Calu3 (cell line): ENCODE measurements around the gene TTC33. TPM values are rescaled to one million over a fixed set of nuclear protein-coding genes. Genes with fewer than 3 reads are reported as not detected.

ENCODE experiments used
- BruUV-seq: library from RNA; stranded (reverse); fragments of 400-500 nt; replicated peaks from 2 replicates; lab custom pipeline; 2021; lab: Mats Ljungman, UMichigan
- CTCF ChIA-PET: fragments of 300-600 bp; sonication (Branson Sonifier 250); formaldehyde crosslinking; loops from one replicate; lab custom pipeline; 2022; ENCODE audit warnings: antibody characterized with exemption; lab: Charles Lee
- DNase-seq: peaks from one replicate; pipeline ENCODE4 v3.0.0; 2022
- H3K27ac Mint-ChIP-seq: one replicate; pipeline ENCODE4 v1.8.0; 2022; ENCODE audit warnings: mixed read lengths; ENCODE audit not compliant: unreplicated experiment
- H3K27me3 Mint-ChIP-seq: one replicate; pipeline ENCODE4 v1.8.0; 2022; ENCODE audit warnings: mixed read lengths; ENCODE audit not compliant: unreplicated experiment
- H3K36me3 Mint-ChIP-seq: one replicate; pipeline ENCODE4 v1.8.0; 2022; ENCODE audit warnings: mild to moderate bottlenecking, moderate library complexity, mixed read lengths; ENCODE audit not compliant: insufficient read depth, unreplicated experiment
- H3K4me1 Mint-ChIP-seq: one replicate; pipeline ENCODE4 v1.8.0; 2022; ENCODE audit warnings: mild to moderate bottlenecking, low read depth, mixed read lengths; ENCODE audit not compliant: unreplicated experiment
- H3K4me3 Mint-ChIP-seq: one replicate; pipeline ENCODE4 v1.8.0; 2022; ENCODE audit warnings: mild to moderate bottlenecking, low read depth, moderate library complexity, mixed read lengths; ENCODE audit not compliant: unreplicated experiment
- H3K9me3 Mint-ChIP-seq: one replicate; pipeline ENCODE4 v1.8.0; 2022; ENCODE audit warnings: low read depth, mixed read lengths; ENCODE audit not compliant: unreplicated experiment
- intact Hi-C: fragments of 100-400 bp; cut with micrococcal nuclease; formaldehyde crosslinking; loops from one replicate; pipeline ENCODE4 v1.10.0; 2022; ENCODE audit not compliant: unreplicated experiment
- total RNA-seq: library from RNA; stranded (reverse); gene quantifications from 2 replicates; pipeline ENCODE4 v1.2.3, GENCODE V29; 2022
- TF ChIP-seq, protein P1 (sequence below): fragments of 200-600 bp; IDR thresholded peaks from one replicate; pipeline ENCODE4 v1.8.0; 2022; ENCODE audit warnings: antibody characterized with exemption; ENCODE audit not compliant: unreplicated experiment

The TTC33 gene
- total RNA-seq, 1 experiment from 2014 or later: 11.3 TPM

DNA sequence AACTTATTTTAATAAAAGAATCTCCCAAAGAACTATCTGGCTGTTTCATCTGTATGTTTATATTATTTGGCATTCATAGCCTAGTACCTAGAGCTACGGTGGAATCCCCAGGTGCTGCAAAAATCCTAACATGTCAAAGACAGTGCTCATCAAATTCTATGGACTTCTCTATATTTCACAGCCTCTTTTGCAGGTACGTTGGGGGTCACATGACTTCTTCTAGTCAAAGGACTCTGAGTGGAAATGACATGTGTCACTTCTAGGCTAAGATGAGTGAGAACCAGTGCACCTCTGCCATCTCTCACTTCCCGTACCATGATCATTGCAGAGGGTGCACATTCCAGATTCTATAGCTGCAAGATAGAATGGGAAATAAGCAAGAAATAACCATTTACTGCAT lies 148.6 kb downstream of the TTC33 start:
- Mint-ChIP-seq H3K36me3 (no peaks in the 10 kb centered on the region), H3K27ac (no peak overlapping the region), H3K27me3 (no peaks in the 10 kb centered on the region), H3K4me1 (no peaks in the 10 kb centered on the region), H3K4me3 (no peak overlapping the region), H3K9me3 (no peaks in the 10 kb centered on the region)
- no peak for DNase-seq
- intact Hi-C loops: no loop called here
- TF ChIP-seq, protein P1, sequence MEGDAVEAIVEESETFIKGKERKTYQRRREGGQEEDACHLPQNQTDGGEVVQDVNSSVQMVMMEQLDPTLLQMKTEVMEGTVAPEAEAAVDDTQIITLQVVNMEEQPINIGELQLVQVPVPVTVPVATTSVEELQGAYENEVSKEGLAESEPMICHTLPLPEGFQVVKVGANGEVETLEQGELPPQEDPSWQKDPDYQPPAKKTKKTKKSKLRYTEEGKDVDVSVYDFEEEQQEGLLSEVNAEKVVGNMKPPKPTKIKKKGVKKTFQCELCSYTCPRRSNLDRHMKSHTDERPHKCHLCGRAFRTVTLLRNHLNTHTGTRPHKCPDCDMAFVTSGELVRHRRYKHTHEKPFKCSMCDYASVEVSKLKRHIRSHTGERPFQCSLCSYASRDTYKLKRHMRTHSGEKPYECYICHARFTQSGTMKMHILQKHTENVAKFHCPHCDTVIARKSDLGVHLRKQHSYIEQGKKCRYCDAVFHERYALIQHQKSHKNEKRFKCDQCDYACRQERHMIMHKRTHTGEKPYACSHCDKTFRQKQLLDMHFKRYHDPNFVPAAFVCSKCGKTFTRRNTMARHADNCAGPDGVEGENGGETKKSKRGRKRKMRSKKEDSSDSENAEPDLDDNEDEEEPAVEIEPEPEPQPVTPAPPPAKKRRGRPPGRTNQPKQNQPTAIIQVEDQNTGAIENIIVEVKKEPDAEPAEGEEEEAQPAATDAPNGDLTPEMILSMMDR: no peak
- no TSS peak for BruUV-seq
- CTCF ChIA-PET: no interaction called here

DNA sequence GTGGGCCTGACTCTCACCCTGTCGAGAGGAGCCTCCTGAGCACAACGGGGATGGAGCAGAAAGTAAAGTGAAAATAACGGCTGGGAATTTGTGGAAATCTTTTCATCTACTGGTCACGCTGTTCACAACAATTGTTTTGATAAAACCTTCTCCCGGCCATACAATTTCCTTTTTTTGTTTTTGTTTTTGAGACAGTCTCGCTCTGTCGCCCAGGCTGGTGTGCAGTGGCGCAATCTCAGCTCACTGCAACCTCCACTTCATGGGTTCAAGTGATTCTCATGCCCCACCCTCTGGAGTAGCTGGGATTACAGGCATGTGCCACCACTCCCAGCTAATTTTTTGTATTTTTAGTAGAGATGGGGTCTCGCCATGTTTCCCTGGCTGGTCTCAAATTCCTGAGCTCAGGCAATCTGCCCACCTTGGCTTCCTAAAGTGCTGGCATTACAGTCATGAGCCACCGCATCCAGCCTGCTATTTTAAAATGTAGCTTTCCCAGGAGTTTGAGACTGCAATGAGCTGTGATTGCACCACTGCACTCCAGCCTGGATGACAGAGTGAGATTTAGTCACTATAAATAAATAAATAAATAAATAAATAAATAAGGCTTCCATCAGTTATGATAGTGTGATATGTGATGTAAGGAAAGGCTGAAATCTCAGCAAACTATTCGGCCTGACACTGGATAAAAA lies 149.5 kb downstream of the TTC33 start:
- Mint-ChIP-seq H3K9me3 (no peaks in the 10 kb centered on the region), H3K36me3 (no peaks in the 10 kb centered on the region), H3K4me1 (no peaks in the 10 kb centered on the region), H3K27ac (no peak overlapping the region), H3K4me3 (no peak overlapping the region), H3K27me3 (no peaks in the 10 kb centered on the region)
- CTCF ChIA-PET: interaction anchor here (0.5 kb wide), 1 partner anchor 301 kb away, joined by 4 read pairs; no protein-coding TSS in a partner anchor
- TF ChIP-seq, protein P1: no peak
- DNase-seq: no peak
- intact Hi-C loops: no loop called here
- no TSS peak for BruUV-seq

DNA sequence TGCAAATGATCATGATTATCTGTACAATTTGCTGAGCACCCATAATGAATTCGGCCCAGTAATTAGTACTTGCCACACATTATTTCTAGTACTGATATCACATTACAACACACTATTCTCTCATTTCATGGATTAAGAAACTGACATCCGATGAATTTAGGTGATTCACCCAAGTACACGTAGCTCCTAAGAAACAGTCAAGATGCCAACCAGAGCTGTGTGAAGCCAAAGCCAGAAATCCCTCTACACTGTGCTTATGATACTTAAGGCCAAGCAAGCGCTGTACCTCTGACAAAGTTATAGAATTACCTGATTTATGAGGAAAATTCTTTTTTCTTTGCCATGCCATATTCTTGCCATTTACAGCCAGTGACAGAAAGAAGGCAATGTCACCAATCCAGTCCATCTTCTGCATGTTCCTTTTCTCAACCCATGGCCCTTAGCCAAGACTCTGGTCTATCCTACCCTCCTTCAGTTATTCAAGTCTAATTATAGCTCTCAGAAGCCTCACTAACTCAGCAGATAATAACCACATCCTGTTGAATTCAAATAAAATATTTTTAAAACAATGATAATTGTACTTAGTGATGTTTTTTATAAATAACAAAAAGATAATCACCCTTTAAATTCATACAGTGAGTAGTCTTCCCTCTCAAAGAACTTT lies 150.3 kb downstream of the TTC33 start:
- BruUV-seq: no TSS peak
- Mint-ChIP-seq H3K27me3 (no peaks in the 10 kb centered on the region), H3K9me3 (no peaks in the 10 kb centered on the region), H3K27ac (no peak overlapping the region), H3K36me3 (no peaks in the 10 kb centered on the region), H3K4me1 (no peaks in the 10 kb centered on the region), H3K4me3 (no peak overlapping the region)
- no peak for DNase-seq
- intact Hi-C loops: no loop called here
- CTCF ChIA-PET: no interaction called here
- TF ChIP-seq, protein P1: no peak

DNA sequence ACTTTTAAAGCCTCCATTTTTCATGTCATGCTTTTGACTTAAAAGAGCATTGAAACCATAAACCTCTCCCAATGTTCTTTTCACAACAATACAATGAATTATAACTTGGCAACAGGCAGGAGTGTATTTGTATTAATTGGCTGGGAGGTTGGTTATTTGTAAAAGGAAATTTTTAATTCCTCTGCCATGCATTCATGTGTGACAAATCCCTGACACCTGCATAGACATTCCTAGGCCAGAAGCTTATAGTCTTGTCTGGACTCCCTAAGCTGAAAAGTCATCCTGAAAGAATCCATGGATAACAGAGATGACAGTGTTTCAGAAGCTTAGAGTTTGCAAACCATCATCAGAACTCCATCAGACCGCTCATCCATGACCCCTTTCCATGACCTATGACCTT lies 152.4 kb downstream of the TTC33 start:
- no peaks in the 10 kb centered on the region for H3K4me1 Mint-ChIP-seq
- TF ChIP-seq, protein P1: no peak
- H3K4me3 Mint-ChIP-seq: no peak overlapping the region
- no peaks in the 10 kb centered on the region for H3K27me3 Mint-ChIP-seq
- no peaks in the 10 kb centered on the region for H3K9me3 Mint-ChIP-seq
- DNase-seq: no peak
- H3K36me3 Mint-ChIP-seq: no peaks in the 10 kb centered on the region
- no TSS peak for BruUV-seq
- intact Hi-C loops: no loop called here
- CTCF ChIA-PET: no interaction called here
- H3K27ac Mint-ChIP-seq: no peak overlapping the region
